Left lung (tissue), 10 donors: Measurements from ENCODE around the gene AIG1. TPM values are rescaled to one million over a fixed set of nuclear protein-coding genes. Genes with fewer than 3 reads are reported as not detected.

ENCODE experiments used
- ATAC-seq: fragments of 200-7000 bp; cut with Tn5 transposase; one replicate; pipeline ENCODE4 v1.9.1; 2020; ENCODE audit warnings: moderate library complexity
- DNase-seq, 4 donors: peaks; one replicate each; pipeline ENCODE4 v3.0.0-alpha.2; 2013 to 2020
- H3K27ac ChIP-seq, 2 donors: fragments of 200-600 bp; sonication (generic) in 1 of 2; one replicate each; pipeline versions ENCODE4 v1.5.0 to v1.8.0; 2020 to 2021
- H3K27me3 ChIP-seq, 2 donors: fragments of 200-600 bp; sonication (generic) in 1 of 2; one replicate each; pipeline versions ENCODE4 v1.5.0 to v1.8.0; 2020 to 2021
- H3K36me3 ChIP-seq, 2 donors: fragments of 200-600 bp; sonication (generic) in 1 of 2; one replicate each; pipeline versions ENCODE4 v1.5.0 to v1.8.0; 2020 to 2021
- H3K4me1 ChIP-seq, 2 donors: fragments of 200-600 bp; one replicate each; pipeline ENCODE4 v1.8.0; 2021
- H3K4me3 ChIP-seq, 2 donors: fragments of 200-600 bp; sonication (generic) in 1 of 2; one replicate each; pipeline versions ENCODE4 v1.5.0 to v1.8.0; 2020 to 2021; ENCODE audit warnings: mild to moderate bottlenecking in 1 of 2
- H3K9me3 ChIP-seq, 2 donors: fragments of 200-600 bp; sonication (generic) in 1 of 2; one replicate each; pipeline versions ENCODE4 v1.5.0 to v1.8.0; 2020 to 2021
- intact Hi-C, 2 donors: fragments of 100-400 bp; cut with DNase I; formaldehyde crosslinking; loops; one replicate each; pipeline versions ENCODE4 v1.11.2 to v1.14.2; 2022
- polyA plus RNA-seq, 6 donors: library from polyadenylated mRNA; unstranded; fragments of 120-200 nt; gene quantifications; one replicate each; pipeline ENCODE4 v1.2.1, GENCODE V29; 2013; ENCODE audit not compliant: insufficient read length in 6 of 6
- total RNA-seq, 2 donors: library from RNA; stranded (reverse); fragmentation: NEBNext Ultra II Directional; extraction: Animal tissue kit (Norgen Biotek cat#: 25700); gene quantifications; one replicate each; pipeline ENCODE4 v1.2.1, GENCODE V29; 2021
- TF ChIP-seq, protein P1 (sequence below), 2 donors: fragments of 200-600 bp; sonication (generic) in 1 of 2; IDR thresholded peaks; one replicate each; pipeline versions ENCODE4 v1.5.0 to v1.8.0; 2021; ENCODE audit warnings: antibody characterized with exemption in 2 of 2
- donor health status: DM: no; HTN: yes; CAD: no.
- donor health status: DM: no; HTN: no; CAD: no.

The AIG1 gene
- total and polyA plus RNA-seq, 8 donors, result 34.7 to 45.4 (median 36.8) TPM

- H3K4me3 ChIP-seq, result no peak overlapping the region
- DNase-seq (no peak), ATAC-seq (no peak)
- peaks cover 0 to 4% of the 10 kb centered on the region in 2 donors for H3K9me3 ChIP-seq
- TF ChIP-seq, protein P1, sequence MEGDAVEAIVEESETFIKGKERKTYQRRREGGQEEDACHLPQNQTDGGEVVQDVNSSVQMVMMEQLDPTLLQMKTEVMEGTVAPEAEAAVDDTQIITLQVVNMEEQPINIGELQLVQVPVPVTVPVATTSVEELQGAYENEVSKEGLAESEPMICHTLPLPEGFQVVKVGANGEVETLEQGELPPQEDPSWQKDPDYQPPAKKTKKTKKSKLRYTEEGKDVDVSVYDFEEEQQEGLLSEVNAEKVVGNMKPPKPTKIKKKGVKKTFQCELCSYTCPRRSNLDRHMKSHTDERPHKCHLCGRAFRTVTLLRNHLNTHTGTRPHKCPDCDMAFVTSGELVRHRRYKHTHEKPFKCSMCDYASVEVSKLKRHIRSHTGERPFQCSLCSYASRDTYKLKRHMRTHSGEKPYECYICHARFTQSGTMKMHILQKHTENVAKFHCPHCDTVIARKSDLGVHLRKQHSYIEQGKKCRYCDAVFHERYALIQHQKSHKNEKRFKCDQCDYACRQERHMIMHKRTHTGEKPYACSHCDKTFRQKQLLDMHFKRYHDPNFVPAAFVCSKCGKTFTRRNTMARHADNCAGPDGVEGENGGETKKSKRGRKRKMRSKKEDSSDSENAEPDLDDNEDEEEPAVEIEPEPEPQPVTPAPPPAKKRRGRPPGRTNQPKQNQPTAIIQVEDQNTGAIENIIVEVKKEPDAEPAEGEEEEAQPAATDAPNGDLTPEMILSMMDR (IDR thresholded peaks at IDR 0.05), result no peak
- peaks cover 0 to 4% of the 10 kb centered on the region in 2 donors for H3K4me1 ChIP-seq
- no peak overlapping the region for H3K27ac ChIP-seq
- H3K27me3 ChIP-seq, result no peaks in the 10 kb centered on the region
- peaks cover 0 to 5% of the 10 kb centered on the region in 2 donors for H3K36me3 ChIP-seq
- intact Hi-C loops, result no loop called here
Measured at GRCh38 chr6:143179901-143180612, 119.4 kb downstream of the AIG1 start.

- peaks cover 0 to 4% of the 10 kb centered on the region in 2 donors for H3K4me1 ChIP-seq
- H3K27me3 ChIP-seq, result no peaks in the 10 kb centered on the region
- TF ChIP-seq, protein P1 (IDR thresholded peaks at IDR 0.05), result no peak
- H3K36me3 ChIP-seq, result peaks cover 0 to 5% of the 10 kb centered on the region in 2 donors
- intact Hi-C loops, result no loop called here
- ATAC-seq (no peak), DNase-seq (no peak)
- no peaks in the 10 kb centered on the region for H3K9me3 ChIP-seq
- H3K27ac ChIP-seq, result no peak overlapping the region
- no peak overlapping the region for H3K4me3 ChIP-seq
Measured at GRCh38 chr6:143180826-143181225, 120.1 kb downstream of the AIG1 start.

DNA sequence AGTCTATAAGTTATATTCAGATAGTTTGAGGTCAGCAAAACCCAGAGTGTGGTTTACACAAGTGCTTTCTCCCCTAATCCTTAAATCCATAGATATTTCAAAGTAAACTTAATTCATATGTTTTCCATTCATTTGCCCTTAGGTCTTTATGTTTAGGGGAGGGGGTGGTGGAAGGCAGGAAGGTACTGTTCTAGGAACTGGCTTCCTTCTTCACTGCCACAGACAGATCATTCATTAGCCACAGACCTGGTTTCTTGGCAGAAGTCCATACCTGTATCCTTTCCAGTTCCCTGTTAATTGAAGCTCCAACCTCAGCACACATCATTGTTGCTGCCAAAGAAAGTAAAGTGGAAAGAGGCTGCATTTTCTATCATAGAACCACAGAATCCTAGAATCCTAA, 123.0 kb downstream of the AIG1 start:
- no peak for DNase-seq
- H3K36me3 ChIP-seq, result no peaks in the 10 kb centered on the region
- intact Hi-C loops, result no loop called here

GRCh38 chr6:143185288-143185687, 124.6 kb downstream of the AIG1 start:
- TF ChIP-seq, protein P1 (IDR thresholded peaks at IDR 0.05), result no peak
- no peak overlapping the region for H3K4me3 ChIP-seq

More for the DNA sequence above, 123.0 kb downstream of the AIG1 start:
- H3K27me3 ChIP-seq, result no peaks in the 10 kb centered on the region
- H3K27ac ChIP-seq, result no peak overlapping the region
- H3K4me3 ChIP-seq, result no peak overlapping the region
- TF ChIP-seq, protein P1 (IDR thresholded peaks at IDR 0.05), result no peak
- H3K9me3 ChIP-seq, result no peaks in the 10 kb centered on the region
- no peak for ATAC-seq
- peaks cover 0 to 4% of the 10 kb centered on the region in 2 donors for H3K4me1 ChIP-seq

GRCh38 chr6:143187238-143187923, 126.7 kb downstream of the AIG1 start:
- Histone ChIP-seq H3K27me3 (no peaks in the 10 kb centered on the region), H3K9me3 (no peaks in the 10 kb centered on the region), H3K4me1 (no peaks in the 10 kb centered on the region), H3K36me3 (no peaks in the 10 kb centered on the region), H3K4me3 (no peak overlapping the region), H3K27ac (no peak overlapping the region)
- ATAC-seq, result peak; percentile 64
- TF ChIP-seq, protein P1 (IDR thresholded peaks at IDR 0.05), result no peak
- intact Hi-C loops, result no loop called here
- peak in 1 of 4 donors; percentile 21 for DNase-seq

More at GRCh38 chr6:143185288-143185687, 124.6 kb downstream of the AIG1 start:
- Histone ChIP-seq H3K27me3 (no peaks in the 10 kb centered on the region), H3K27ac (no peak overlapping the region), H3K9me3 (no peaks in the 10 kb centered on the region), H3K36me3 (no peaks in the 10 kb centered on the region), H3K4me1 (peaks cover 0 to 4% of the 10 kb centered on the region in 2 donors)
- ATAC-seq (no peak), DNase-seq (no peak)
- intact Hi-C loops, result no loop called here
